GM12878 (cell line): ENCODE measurements around the gene PLXND1. TPM values are rescaled to one million over a fixed set of nuclear protein-coding genes. Genes with fewer than 3 reads are reported as not detected.

Source experiments
- ATAC-seq: fragments of 200-7000 bp; cut with Tn5 transposase; 3 replicates; pipeline ENCODE4 v1.9.1; 2020; ENCODE audit warnings: mild to moderate bottlenecking, moderate library complexity
- BruUV-seq: library from RNA; stranded (reverse); fragments of 400-500 nt; replicated peaks from 2 replicates; lab custom pipeline; 2021; lab: Mats Ljungman, UMichigan
- CTCF ChIA-PET: fragments of 300-600 bp; sonication (Branson Sonifier 250); formaldehyde crosslinking; extraction: SDS; loops from one replicate; lab custom pipeline; 2021; ENCODE audit warnings: inconsistent platforms; lab: Yijun Ruan, JAX
- POLR2A ChIA-PET: fragments of 350-600 bp; formaldehyde crosslinking; extraction: SDS; loops from one replicate; lab custom pipeline; 2021; ENCODE audit warnings: inconsistent platforms; lab: Charles Lee
- RAD21 ChIA-PET: fragments of 300-600 bp; sonication (Branson Sonifier 250); formaldehyde crosslinking; loops from one replicate; lab custom pipeline; 2023; ENCODE audit warnings: antibody characterized with exemption; ENCODE audit not compliant: unreplicated experiment; lab: Charles Lee
- SMC1A ChIA-PET: fragments of 300-600 bp; sonication (Branson Sonifier 250); formaldehyde crosslinking; loops from one replicate; lab custom pipeline; 2023; ENCODE audit not compliant: unreplicated experiment, uncharacterized antibody; lab: Charles Lee
- DNase-seq: peaks from one replicate; pipeline ENCODE4 v3.0.0-alpha.2; 2011; ENCODE audit warnings: low read depth, low spot score
- FAIRE-seq: peaks from 3 replicates; lab custom pipeline; 2011; peaks lifted over from hg19 to GRCh38; lab: Jason Lieb, UNC
- H2AFZ ChIP-seq: 2 replicates; pipeline ENCODE4 v1.6.0; 2011; ENCODE audit warnings: low read depth, low read length, control low read depth; ENCODE audit not compliant: control insufficient read depth
- H3K27ac ChIP-seq: 2 replicates; pipeline ENCODE4 v1.5.1; 2011; ENCODE audit warnings: control low read depth; ENCODE audit not compliant: control insufficient read depth, insufficient read depth
- H3K27me3 ChIP-seq, 2 experiments: replicated peaks in 1 of 2; 2 replicates each; pipeline versions ENCODE4 v1.6.0 to v1.6.1; 2011; ENCODE audit warnings: low read length in 1 of 2; ENCODE audit not compliant: control insufficient read depth in 2 of 2, insufficient read depth in 2 of 2
- H3K36me3 ChIP-seq, 2 experiments: 2 replicates each; pipeline ENCODE4 v1.5.1; 2011; ENCODE audit warnings: low read length in 1 of 2; ENCODE audit not compliant: control insufficient read depth in 2 of 2, insufficient read depth in 2 of 2
- H3K4me1 ChIP-seq: 2 replicates; pipeline ENCODE4 v1.6.1; 2011; ENCODE audit warnings: mild to moderate bottlenecking, low read length, moderate library complexity, mixed read lengths; ENCODE audit not compliant: control insufficient read depth, insufficient read depth
- H3K4me2 ChIP-seq: 2 replicates; pipeline ENCODE4 v1.6.0; 2011; ENCODE audit warnings: control low read depth; ENCODE audit not compliant: control insufficient read depth, insufficient read depth
- H3K4me3 ChIP-seq: fragments of 200-600 bp; sonication (generic); 2 replicates; pipeline ENCODE4 v1.5.1; 2016
- H3K79me2 ChIP-seq: 2 replicates; pipeline ENCODE4 v1.6.0; 2011; ENCODE audit warnings: low read length; ENCODE audit not compliant: control insufficient read depth, insufficient read depth
- H3K9ac ChIP-seq: 2 replicates; pipeline ENCODE4 v1.8.0; 2011; ENCODE audit warnings: low read length, control low read depth, mixed read lengths; ENCODE audit not compliant: control insufficient read depth, insufficient read depth
- H3K9me3 ChIP-seq: replicated peaks from 3 replicates; pipeline ENCODE4 v1.5.1; 2011; ENCODE audit warnings: mild to moderate bottlenecking, low read length; ENCODE audit not compliant: control insufficient read depth, insufficient read depth
- H4K20me1 ChIP-seq: 2 replicates; pipeline ENCODE4 v1.6.0; 2011; ENCODE audit not compliant: control insufficient read depth, insufficient read depth
- DPF2 ChIP-seq: fragments of 450-650 bp; IDR thresholded peaks from 2 replicates; pipeline ENCODE4 v1.6.1; 2017; ENCODE audit warnings: mild to moderate bottlenecking
- GATAD2B ChIP-seq: fragments of 450-650 bp; conservative IDR thresholded peaks from 2 replicates; pipeline ENCODE4 v1.6.1; 2017; ENCODE audit warnings: low read depth, mild to moderate bottlenecking, moderate library complexity
- NR2C2 ChIP-seq: IDR thresholded peaks from 2 replicates; pipeline ENCODE4 v1.6.1; 2011; ENCODE audit warnings: borderline replicate concordance, low read depth; ENCODE audit not compliant: control insufficient read depth, insufficient read length
- NR2F1 ChIP-seq: fragments of 450-650 bp; conservative IDR thresholded peaks from 2 replicates; pipeline ENCODE4 v1.6.1; 2017; ENCODE audit warnings: mild to moderate bottlenecking
- RB1 ChIP-seq: fragments of 450-650 bp; formaldehyde crosslinking; IDR thresholded peaks from 2 replicates; pipeline ENCODE4 v1.6.1; 2017; ENCODE audit warnings: mild to moderate bottlenecking, borderline replicate concordance
- SMARCA5 ChIP-seq: fragments of 450-650 bp; IDR thresholded peaks from 2 replicates; pipeline ENCODE4 v1.6.1; 2017; ENCODE audit warnings: mild to moderate bottlenecking
- SRF ChIP-seq, 2 experiments: IDR thresholded peaks; 2 replicates each; pipeline ENCODE4 v1.6.1; 2011; ENCODE audit warnings: low read depth in 2 of 2, low read length in 2 of 2, mild to moderate bottlenecking in 1 of 2, moderate library complexity in 1 of 2
- ZNF207 ChIP-seq: fragments of 450-650 bp; IDR thresholded peaks from 2 replicates; pipeline ENCODE4 v1.6.1; 2014; ENCODE audit warnings: antibody characterized with exemption, mild to moderate bottlenecking, borderline replicate concordance
- ZNF687 ChIP-seq: fragments of 450-650 bp; IDR thresholded peaks from 2 replicates; pipeline ENCODE4 v1.6.1; 2017; ENCODE audit warnings: mild to moderate bottlenecking, moderate library complexity
- ZSCAN29 ChIP-seq: fragments of 450-650 bp; IDR thresholded peaks from 2 replicates; pipeline ENCODE4 v1.6.1; 2017; ENCODE audit warnings: mild to moderate bottlenecking, moderate library complexity
- WGBS: methylation state at CpG from one replicate; pipeline ENCODE4 v1.1.6; 2016; ENCODE audit warnings: low lambda C conversion rate; ENCODE audit not compliant: insufficient replicate concordance, insufficient coverage; ENCODE audit errors: missing lambda C conversion rate; 5-methylcytosine and 5-hydroxymethylcytosine counted together
- in situ Hi-C: fragments of 300-500 bp; cut with MboI; formaldehyde crosslinking; loops from 9 replicates; pipeline ENCODE4 v1.14.3; 2018; ENCODE audit warnings: mixed read lengths
- intact Hi-C: fragments of 100-400 bp; cut with micrococcal nuclease; formaldehyde crosslinking; loops from one replicate; pipeline ENCODE4 v1.14.2; 2022; ENCODE audit not compliant: unreplicated experiment
- polyA plus RNA-seq, 11 experiments: library from polyadenylated mRNA; depleted of rRNA in 4 of 11; unstranded in 6 of 11; stranded (reverse) in 5 of 11; fragments of >200 nt; fragmentation: Nextera tagmentation in 4 of 11; fragmentation: Illumina TruSeq in 1 of 11; extraction: Ambion mirVana in 4 of 11; extraction: Trizol in 1 of 11; gene quantifications; 1 replicate in 1 of 11; 2 replicates in 10 of 11; pipeline versions ENCODE4 v1.2.1 to v1.2.3, GENCODE V29; 2011 to 2016; ENCODE audit warnings: inconsistent platforms in 2 of 11, missing spikeins in 2 of 11, low read depth in 1 of 11
- total RNA-seq, 4 experiments: library from RNA; depleted of rRNA in 3 of 4; stranded (reverse); fragments of >200 nt in 3 of 4; fragmentation: Illumina TruSeq in 1 of 4; extraction: Trizol in 1 of 4; gene quantifications; 2 replicates each; pipeline versions ENCODE4 v1.2.1 to v1.2.3, GENCODE V29; 2013 to 2021
- TF ChIP-seq, protein P1 (sequence below): fragments of 450-650 bp; IDR thresholded peaks from 2 replicates; pipeline ENCODE4 v1.6.1; 2016; ENCODE audit warnings: mild to moderate bottlenecking, moderate library complexity, borderline replicate concordance

The PLXND1 gene
- total and polyA plus RNA-seq, 10 of the 15 experiments (the other 5 are each of a cell fraction or from before 2014, with no cell fraction given), result 0.01 to 2.3 (median 0.72) TPM; not detected in 7

DNA sequence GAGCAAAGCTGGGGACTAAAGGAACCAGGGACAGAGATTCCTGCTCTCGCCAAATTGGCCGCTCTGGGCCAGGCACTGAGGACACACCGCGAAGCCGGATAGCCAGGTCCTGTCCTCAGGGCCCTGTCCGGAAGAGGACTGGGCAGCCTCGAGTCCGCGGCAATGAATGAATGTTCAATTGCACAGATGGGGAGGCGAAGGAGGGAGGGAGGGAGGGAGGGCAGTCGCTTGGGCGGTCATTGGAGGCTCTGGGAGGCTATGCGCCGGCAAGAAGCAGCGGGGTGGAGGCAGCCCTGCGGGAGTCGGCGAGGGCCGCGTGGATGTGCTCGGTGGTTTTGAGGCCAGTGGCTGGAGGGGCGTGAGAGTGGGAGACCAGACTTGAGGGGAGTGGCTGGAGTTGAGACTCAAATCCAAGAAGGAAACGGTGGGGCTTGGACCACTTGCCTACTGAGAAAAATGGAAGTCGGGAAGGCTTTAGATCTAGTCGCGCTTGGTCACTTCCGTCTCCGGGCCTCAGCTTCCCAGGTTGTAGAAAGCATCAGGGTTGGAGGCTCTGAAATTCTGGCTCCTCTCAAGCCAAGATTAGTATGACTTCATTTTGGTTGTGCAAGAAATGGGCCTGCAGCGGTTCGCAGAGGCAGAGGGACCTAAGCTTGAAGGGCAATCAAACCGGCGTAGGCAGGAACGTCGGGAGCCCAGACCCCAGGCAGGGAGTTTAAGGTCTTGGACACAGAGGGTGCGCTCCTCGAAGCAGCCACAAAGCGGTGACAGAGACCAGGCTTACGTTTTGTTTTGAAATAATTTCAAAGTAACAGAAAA is 21.1 kb upstream of the PLXND1 start (continued):
- TF ChIP-seq ZNF687, result peak; percentile 23; the same call in 1 of the 2 replicates

DNA sequence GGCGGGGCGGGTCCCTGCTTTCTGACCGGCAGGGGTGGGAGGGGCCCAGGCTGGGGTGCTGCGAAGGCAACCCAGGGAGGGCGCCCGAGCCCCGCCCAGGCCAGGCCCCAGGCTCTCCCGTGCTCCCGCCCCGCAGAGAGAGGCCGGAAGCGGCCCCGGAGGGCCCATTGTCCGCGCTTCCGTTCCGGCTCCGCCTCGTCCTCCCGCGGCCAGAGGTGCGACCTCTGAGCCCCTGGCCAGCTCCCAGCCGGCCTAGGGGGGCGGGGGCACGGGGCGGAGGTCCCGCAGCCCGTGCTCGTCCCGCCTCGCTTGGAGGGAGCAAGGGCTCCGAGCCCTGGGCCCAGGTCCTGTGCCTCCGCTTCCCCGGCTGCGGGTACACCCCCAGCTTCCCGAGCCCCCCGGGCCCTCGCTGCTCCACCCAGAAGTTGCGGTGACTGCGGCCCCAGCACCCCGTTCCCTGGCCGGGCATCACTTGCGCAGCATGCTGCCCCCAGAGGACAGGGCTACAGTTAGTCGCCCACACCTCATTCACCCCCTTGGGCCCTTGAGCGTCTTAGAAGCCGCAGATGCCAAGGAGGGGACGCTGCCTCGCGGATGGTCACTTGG is 20.4 kb upstream of the PLXND1 start:
- Histone ChIP-seq H3K79me2 (no peaks in the 10 kb centered on the region; the same call in 1 of the 2 replicates), H3K27ac (peak overlapping the region; percentile 65), H3K27me3 (no peaks in the 10 kb centered on the region; a peak in 1 of 4 replicates), H3K4me3 (peak overlapping the region; percentile 84), H3K9me3 (no peaks in the 10 kb centered on the region), H4K20me1 (no peaks in the 10 kb centered on the region), H3K4me1 (no peaks in the 10 kb centered on the region; the same call in 1 of the 2 replicates), H3K9ac (peak overlapping the region; percentile 72), H3K36me3 (no peaks in the 10 kb centered on the region), H3K4me2 (peak overlapping the region; percentile 99), H2AFZ (peak overlapping the region; percentile 96)
- SMC1A ChIA-PET, result interaction anchor here (0.6 to 2.1 kb wide), 6 partner anchors 11 to 267 kb away, joined by 3 to 12 read pairs (median 4); partner anchors contain the start of gene TMCC1
- peak; percentile 87 for FAIRE-seq
- RAD21 ChIA-PET, result interaction anchor here (0.6 to 1.6 kb wide), 9 partner anchors 10 to 378 kb away, joined by 3 to 6 read pairs (median 3); partner anchors contain the start of genes COPG1, IFT122 and MBD4
- in situ Hi-C loops, result no loop called here
- CTCF ChIA-PET, result interaction anchor here (0.6 to 2.1 kb wide), 15 partner anchors 10 to 1009 kb away, joined by 3 to 28 read pairs (median 3); no protein-coding TSS in a partner anchor
- intact Hi-C loops, result loop anchor here (2.0 to 10.0 kb wide), 2 partner anchors 136 to 242 kb away; no protein-coding TSS in a partner anchor
- peak; percentile 98 for ATAC-seq
- no TSS peak for BruUV-seq
- POLR2A ChIA-PET, result interaction anchor here (0.5 to 0.6 kb wide), 3 partner anchors 23 to 227 kb away, joined by 3 to 8 read pairs (median 6); no protein-coding TSS in a partner anchor
- under 1% methylated on average over 30 of the region's 49 CpGs for WGBS
- DNase-seq, result no peak
- TF ChIP-seq, protein P1, sequence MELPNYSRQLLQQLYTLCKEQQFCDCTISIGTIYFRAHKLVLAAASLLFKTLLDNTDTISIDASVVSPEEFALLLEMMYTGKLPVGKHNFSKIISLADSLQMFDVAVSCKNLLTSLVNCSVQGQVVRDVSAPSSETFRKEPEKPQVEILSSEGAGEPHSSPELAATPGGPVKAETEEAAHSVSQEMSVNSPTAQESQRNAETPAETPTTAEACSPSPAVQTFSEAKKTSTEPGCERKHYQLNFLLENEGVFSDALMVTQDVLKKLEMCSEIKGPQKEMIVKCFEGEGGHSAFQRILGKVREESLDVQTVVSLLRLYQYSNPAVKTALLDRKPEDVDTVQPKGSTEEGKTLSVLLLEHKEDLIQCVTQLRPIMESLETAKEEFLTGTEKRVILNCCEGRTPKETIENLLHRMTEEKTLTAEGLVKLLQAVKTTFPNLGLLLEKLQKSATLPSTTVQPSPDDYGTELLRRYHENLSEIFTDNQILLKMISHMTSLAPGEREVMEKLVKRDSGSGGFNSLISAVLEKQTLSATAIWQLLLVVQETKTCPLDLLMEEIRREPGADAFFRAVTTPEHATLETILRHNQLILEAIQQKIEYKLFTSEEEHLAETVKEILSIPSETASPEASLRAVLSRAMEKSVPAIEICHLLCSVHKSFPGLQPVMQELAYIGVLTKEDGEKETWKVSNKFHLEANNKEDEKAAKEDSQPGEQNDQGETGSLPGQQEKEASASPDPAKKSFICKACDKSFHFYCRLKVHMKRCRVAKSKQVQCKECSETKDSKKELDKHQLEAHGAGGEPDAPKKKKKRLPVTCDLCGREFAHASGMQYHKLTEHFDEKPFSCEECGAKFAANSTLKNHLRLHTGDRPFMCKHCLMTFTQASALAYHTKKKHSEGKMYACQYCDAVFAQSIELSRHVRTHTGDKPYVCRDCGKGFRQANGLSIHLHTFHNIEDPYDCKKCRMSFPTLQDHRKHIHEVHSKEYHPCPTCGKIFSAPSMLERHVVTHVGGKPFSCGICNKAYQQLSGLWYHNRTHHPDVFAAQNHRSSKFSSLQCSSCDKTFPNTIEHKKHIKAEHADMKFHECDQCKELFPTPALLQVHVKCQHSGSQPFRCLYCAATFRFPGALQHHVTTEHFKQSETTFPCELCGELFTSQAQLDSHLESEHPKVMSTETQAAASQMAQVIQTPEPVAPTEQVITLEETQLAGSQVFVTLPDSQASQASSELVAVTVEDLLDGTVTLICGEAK, result peak; percentile 87
- TF ChIP-seq NR2F1 (peak; percentile 86), SRF (IDR thresholded peaks at IDR 0.05; ENCODE audit: low read depth in 2 of 2, low read length in 2 of 2) (0 out of 4 replicates have a peak, but pooled peaks of 1 of the 2 experiments have one; percentile 18), ZNF207 (0 out of 2 replicates have a peak, but pooled peaks have one; percentile 42), RB1 (0 out of 2 replicates have a peak, but pooled peaks have one; percentile 44), SMARCA5 (peak; percentile 46; the same call in 1 of the 2 replicates), ZSCAN29 (0 out of 2 replicates have a peak, but pooled peaks have one; percentile 22), NR2C2 (no peak), GATAD2B (peak; percentile 82), DPF2 (peak; percentile 63)
